Mesendoderm (in vitro differentiated cells): ENCODE measurements around the gene PAH.

ENCODE experiments used
- DNase-seq: peaks from one replicate; pipeline ENCODE4 v3.0.0; 2013
- H2AK5ac ChIP-seq: 2 replicates; pipeline ENCODE4 v1.6.1; 2013; ENCODE audit warnings: low read length, inconsistent platforms
- H2BK120ac ChIP-seq: 2 replicates; pipeline ENCODE4 v1.6.1; 2013; ENCODE audit warnings: low read depth, mild to moderate bottlenecking, low read length, moderate library complexity, mixed read lengths
- H2BK15ac ChIP-seq: replicated peaks from 2 replicates; pipeline ENCODE4 v1.6.1; 2013; ENCODE audit warnings: low read depth, mild to moderate bottlenecking, moderate library complexity
- H2BK5ac ChIP-seq: 2 replicates; pipeline ENCODE4 v1.6.1; 2013; ENCODE audit warnings: low read length, inconsistent platforms
- H3K18ac ChIP-seq: 2 replicates; pipeline ENCODE4 v1.6.1; 2013; ENCODE audit warnings: mild to moderate bottlenecking, low read length, mixed read lengths
- H3K23ac ChIP-seq: one replicate; pipeline ENCODE4 v1.6.1; 2013; ENCODE audit warnings: low read length
- H3K27ac ChIP-seq: 2 replicates; pipeline ENCODE4 v1.5.1; 2013; ENCODE audit warnings: low read depth, mild to moderate bottlenecking, inconsistent platforms, low read length, moderate library complexity
- H3K27me3 ChIP-seq: 2 replicates; pipeline ENCODE4 v1.6.1; 2013; ENCODE audit warnings: low read length, control low read depth, mild to moderate bottlenecking, inconsistent platforms; ENCODE audit not compliant: insufficient read depth, poor library complexity
- H3K36me3 ChIP-seq: 2 replicates; pipeline ENCODE4 v1.6.1; 2013; ENCODE audit warnings: low read length, inconsistent platforms; ENCODE audit not compliant: control insufficient read depth, insufficient read depth
- H3K4ac ChIP-seq: one replicate; pipeline ENCODE4 v1.6.1; 2013; ENCODE audit warnings: low read depth, mild to moderate bottlenecking, low read length, moderate library complexity
- H3K4me1 ChIP-seq: 2 replicates; pipeline ENCODE4 v1.6.1; 2013; ENCODE audit warnings: low read depth, low read length, inconsistent platforms; ENCODE audit not compliant: control insufficient read depth
- H3K4me2 ChIP-seq: 2 replicates; pipeline ENCODE4 v1.6.1; 2013; ENCODE audit warnings: low read length
- H3K4me3 ChIP-seq: 2 replicates; pipeline ENCODE4 v1.5.1; 2013; ENCODE audit warnings: mild to moderate bottlenecking, low read length
- H3K56ac ChIP-seq: one replicate; pipeline ENCODE4 v1.6.1; 2013; ENCODE audit warnings: low read length
- H3K79me1 ChIP-seq: 2 replicates; pipeline ENCODE4 v1.6.1; 2013; ENCODE audit warnings: low read length, inconsistent platforms
- H3K79me2 ChIP-seq: 2 replicates; pipeline ENCODE4 v1.6.1; 2013; ENCODE audit warnings: mild to moderate bottlenecking, low read length; ENCODE audit not compliant: control insufficient read depth, insufficient read depth
- H3K9ac ChIP-seq: 2 replicates; pipeline ENCODE4 v1.6.1; 2013; ENCODE audit warnings: low read length, inconsistent platforms
- H4K5ac ChIP-seq: one replicate; pipeline ENCODE4 v1.6.1; 2013; ENCODE audit warnings: low read length
- H4K8ac ChIP-seq: one replicate; pipeline ENCODE4 v1.6.1; 2013; ENCODE audit warnings: low read depth, mild to moderate bottlenecking, control low read depth, low read length, moderate library complexity
- WGBS: extraction: QIAGEN DNeasy Blood & Tissue Kit; methylation state at CpG from one replicate; pipeline ENCODE4 v1.1.7; 2013; ENCODE audit warnings: low lambda C conversion rate, missing lambda C conversion rate; ENCODE audit not compliant: insufficient coverage; ENCODE audit errors: extremely low coverage; 5-methylcytosine and 5-hydroxymethylcytosine counted together

Gene PAH

GRCh38 chr12:102946042-102946441 lies 29.0 kb upstream of the PAH start:
- Histone ChIP-seq H3K27ac (no peak overlapping the region), H3K4me3 (no peak overlapping the region), H3K36me3 (no peaks in the 10 kb centered on the region), H3K27me3 (peaks cover 11% of the 10 kb centered on the region), H3K79me1 (no peaks in the 10 kb centered on the region), H3K18ac (no peak overlapping the region), H3K56ac (no peak overlapping the region), H3K79me2 (no peaks in the 10 kb centered on the region), H3K4me2 (no peak overlapping the region), H3K4me1 (no peaks in the 10 kb centered on the region), H2BK5ac (no peak overlapping the region), H3K4ac (no peak overlapping the region), H2BK120ac (no peak overlapping the region), H2BK15ac (no peak overlapping the region), H3K9ac (no peak overlapping the region), H4K8ac (no peak overlapping the region), H2AK5ac (no peak overlapping the region), H4K5ac (no peak overlapping the region), H3K23ac (no peak overlapping the region)
- DNase-seq: no peak
- WGBS: no CpG with 5 or more reads among the region's 2 CpGs

- Histone ChIP-seq H3K27me3 (no peaks in the 10 kb centered on the region), H3K23ac (no peak overlapping the region), H3K4ac (no peak overlapping the region), H3K18ac (no peak overlapping the region), H2BK15ac (no peak overlapping the region), H3K56ac (no peak overlapping the region), H3K9ac (no peak overlapping the region), H3K4me1 (no peaks in the 10 kb centered on the region), H2BK5ac (no peak overlapping the region), H3K36me3 (no peaks in the 10 kb centered on the region), H3K79me2 (no peaks in the 10 kb centered on the region), H3K4me3 (no peak overlapping the region), H4K8ac (no peak overlapping the region), H3K27ac (no peak overlapping the region), H3K79me1 (no peaks in the 10 kb centered on the region), H4K5ac (no peak overlapping the region), H2AK5ac (no peak overlapping the region), H2BK120ac (no peak overlapping the region), H3K4me2 (no peak overlapping the region)
- no peak for DNase-seq
- WGBS: no CpG with 5 or more reads among the region's 2 CpGs
These were observed 22.7 kb upstream of the PAH start for GRCh38 chr12:102939670-102940222.

- Histone ChIP-seq H2BK120ac (no peak overlapping the region), H2BK5ac (no peak overlapping the region), H3K27me3 (no peaks in the 10 kb centered on the region), H2AK5ac (no peak overlapping the region), H3K18ac (no peak overlapping the region), H3K56ac (no peak overlapping the region), H4K8ac (no peak overlapping the region), H3K36me3 (no peaks in the 10 kb centered on the region), H3K27ac (no peak overlapping the region), H2BK15ac (no peak overlapping the region), H3K79me1 (no peaks in the 10 kb centered on the region), H3K9ac (no peak overlapping the region), H3K4me2 (no peak overlapping the region), H3K4me3 (no peak overlapping the region), H3K4ac (no peak overlapping the region), H3K23ac (no peak overlapping the region), H3K4me1 (no peaks in the 10 kb centered on the region), H3K79me2 (no peaks in the 10 kb centered on the region), H4K5ac (no peak overlapping the region)
- WGBS: no CpG with 5 or more reads among the region's 2 CpGs
- DNase-seq: no peak
These were observed 22.0 kb upstream of the PAH start for GRCh38 chr12:102939059-102939458.

GRCh38 chr12:102933168-102933567 lies 16.1 kb upstream of the PAH start:
- Histone ChIP-seq H3K4me3 (no peak overlapping the region), H3K27me3 (no peaks in the 10 kb centered on the region), H2AK5ac (no peak overlapping the region), H2BK5ac (no peak overlapping the region), H3K27ac (no peak overlapping the region), H2BK120ac (no peak overlapping the region), H2BK15ac (no peak overlapping the region), H3K79me1 (no peaks in the 10 kb centered on the region), H4K8ac (no peak overlapping the region), H3K4me1 (no peaks in the 10 kb centered on the region), H3K23ac (no peak overlapping the region), H4K5ac (no peak overlapping the region), H3K79me2 (no peaks in the 10 kb centered on the region), H3K9ac (no peak overlapping the region), H3K36me3 (no peaks in the 10 kb centered on the region), H3K4ac (no peak overlapping the region), H3K18ac (no peak overlapping the region), H3K4me2 (no peak overlapping the region), H3K56ac (no peak overlapping the region)
- WGBS: no CpG with 5 or more reads among the region's 1 CpG
- DNase-seq: no peak

DNA sequence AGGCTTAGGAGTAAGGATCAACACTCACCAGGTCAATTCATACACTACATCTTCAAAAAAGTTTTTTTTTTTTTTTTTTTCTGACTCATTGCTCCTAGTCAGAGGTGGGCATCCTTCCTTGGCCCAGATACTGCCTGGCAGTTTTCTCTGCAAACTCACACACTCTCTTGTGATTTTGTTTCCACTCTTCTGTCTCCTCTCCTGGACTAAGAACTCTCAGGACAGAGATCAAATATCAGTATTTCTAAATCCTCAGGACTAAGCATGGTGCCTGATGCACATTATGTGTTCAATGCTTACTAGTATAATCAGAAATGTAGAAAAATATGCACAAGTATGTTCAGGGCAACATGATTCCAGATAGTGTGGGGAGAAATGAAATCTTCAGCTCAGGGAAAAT lies 10.2 kb upstream of the PAH start:
- Histone ChIP-seq H3K4me1 (no peaks in the 10 kb centered on the region), H3K79me2 (no peaks in the 10 kb centered on the region), H2BK15ac (no peak overlapping the region), H3K18ac (no peak overlapping the region), H2BK5ac (no peak overlapping the region), H3K4ac (no peak overlapping the region), H3K9ac (no peak overlapping the region), H2BK120ac (no peak overlapping the region), H3K27ac (no peak overlapping the region), H3K79me1 (no peaks in the 10 kb centered on the region), H3K23ac (no peak overlapping the region), H3K4me3 (no peak overlapping the region), H3K27me3 (no peaks in the 10 kb centered on the region), H4K5ac (no peak overlapping the region), H2AK5ac (no peak overlapping the region), H4K8ac (no peak overlapping the region), H3K36me3 (no peaks in the 10 kb centered on the region), H3K4me2 (no peak overlapping the region), H3K56ac (no peak overlapping the region)
- DNase-seq: no peak

DNA sequence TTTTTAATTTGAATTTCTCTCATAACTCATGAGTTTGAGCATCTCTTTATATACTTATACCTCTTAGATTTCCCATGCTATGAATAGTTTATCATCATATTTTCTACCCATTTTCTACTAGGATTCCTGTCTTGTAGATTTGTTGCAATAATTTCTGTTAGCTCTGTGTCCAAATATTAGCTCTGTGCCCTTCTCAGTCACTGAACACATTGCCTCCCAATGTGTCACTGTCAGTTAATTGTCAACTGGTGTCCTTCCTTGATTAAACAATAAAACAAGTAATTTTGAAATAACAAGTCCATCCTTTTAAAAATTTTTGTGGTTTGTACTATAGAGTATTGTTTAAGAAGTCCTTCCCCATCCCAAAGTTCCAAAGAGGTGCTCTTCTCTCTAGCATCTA lies 4.2 kb upstream of the PAH start:
- Histone ChIP-seq H3K56ac (no peak overlapping the region), H3K18ac (no peak overlapping the region), H4K8ac (no peak overlapping the region), H2BK15ac (no peak overlapping the region), H3K23ac (no peak overlapping the region), H3K9ac (no peak overlapping the region), H3K79me1 (no peaks in the 10 kb centered on the region), H3K4me3 (no peak overlapping the region), H3K4me2 (no peak overlapping the region), H3K4me1 (no peaks in the 10 kb centered on the region), H2BK5ac (no peak overlapping the region), H4K5ac (no peak overlapping the region), H2AK5ac (no peak overlapping the region), H3K4ac (no peak overlapping the region), H3K36me3 (no peaks in the 10 kb centered on the region), H3K27ac (no peak overlapping the region), H3K79me2 (no peaks in the 10 kb centered on the region), H3K27me3 (no peaks in the 10 kb centered on the region), H2BK120ac (no peak overlapping the region)
- no peak for DNase-seq
